ENCODE measurements around the gene SEMA7A.

DNA sequence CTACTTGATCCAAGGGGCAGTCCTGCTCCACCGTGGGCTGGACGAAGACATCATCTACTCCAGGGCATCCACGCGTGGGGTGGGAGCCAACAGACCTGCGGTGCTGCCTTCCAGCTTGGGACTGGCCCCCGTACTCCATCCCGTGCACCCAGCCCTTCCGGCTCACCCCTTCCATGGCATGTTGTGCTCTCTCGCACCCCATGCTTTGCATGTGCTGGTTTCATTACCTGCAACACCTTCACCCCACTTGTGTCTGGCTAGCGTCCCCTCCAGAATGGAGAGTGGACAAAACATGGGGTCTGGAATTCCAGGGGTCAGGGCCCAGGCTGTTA is 30.2 kb downstream of the SEMA7A start:
- TF ChIP-seq, protein P1, sequence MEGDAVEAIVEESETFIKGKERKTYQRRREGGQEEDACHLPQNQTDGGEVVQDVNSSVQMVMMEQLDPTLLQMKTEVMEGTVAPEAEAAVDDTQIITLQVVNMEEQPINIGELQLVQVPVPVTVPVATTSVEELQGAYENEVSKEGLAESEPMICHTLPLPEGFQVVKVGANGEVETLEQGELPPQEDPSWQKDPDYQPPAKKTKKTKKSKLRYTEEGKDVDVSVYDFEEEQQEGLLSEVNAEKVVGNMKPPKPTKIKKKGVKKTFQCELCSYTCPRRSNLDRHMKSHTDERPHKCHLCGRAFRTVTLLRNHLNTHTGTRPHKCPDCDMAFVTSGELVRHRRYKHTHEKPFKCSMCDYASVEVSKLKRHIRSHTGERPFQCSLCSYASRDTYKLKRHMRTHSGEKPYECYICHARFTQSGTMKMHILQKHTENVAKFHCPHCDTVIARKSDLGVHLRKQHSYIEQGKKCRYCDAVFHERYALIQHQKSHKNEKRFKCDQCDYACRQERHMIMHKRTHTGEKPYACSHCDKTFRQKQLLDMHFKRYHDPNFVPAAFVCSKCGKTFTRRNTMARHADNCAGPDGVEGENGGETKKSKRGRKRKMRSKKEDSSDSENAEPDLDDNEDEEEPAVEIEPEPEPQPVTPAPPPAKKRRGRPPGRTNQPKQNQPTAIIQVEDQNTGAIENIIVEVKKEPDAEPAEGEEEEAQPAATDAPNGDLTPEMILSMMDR (IDR thresholded peaks at IDR 0.05) = no peak
- no peak for TF ChIP-seq POLR2A (IDR thresholded peaks at IDR 0.05)
